ENCODE results near the gene TRIP13.

Gene TRIP13

GRCh38 chr5:854217-854616 is 38.5 kb upstream of the TRIP13 start:
- no peak for DNase-seq (ENCODE audit: low read depth)
- no peak overlapping the region for H3K4me3 ChIP-seq (ENCODE audit: low read depth, low read length)

- no peak overlapping the region for H3K4me3 ChIP-seq (ENCODE audit: low read depth, low read length)
- DNase-seq (ENCODE audit: low read depth): no peak
Measured at GRCh38 chr5:854966-855743, 37.5 kb upstream of the TRIP13 start.

DNA sequence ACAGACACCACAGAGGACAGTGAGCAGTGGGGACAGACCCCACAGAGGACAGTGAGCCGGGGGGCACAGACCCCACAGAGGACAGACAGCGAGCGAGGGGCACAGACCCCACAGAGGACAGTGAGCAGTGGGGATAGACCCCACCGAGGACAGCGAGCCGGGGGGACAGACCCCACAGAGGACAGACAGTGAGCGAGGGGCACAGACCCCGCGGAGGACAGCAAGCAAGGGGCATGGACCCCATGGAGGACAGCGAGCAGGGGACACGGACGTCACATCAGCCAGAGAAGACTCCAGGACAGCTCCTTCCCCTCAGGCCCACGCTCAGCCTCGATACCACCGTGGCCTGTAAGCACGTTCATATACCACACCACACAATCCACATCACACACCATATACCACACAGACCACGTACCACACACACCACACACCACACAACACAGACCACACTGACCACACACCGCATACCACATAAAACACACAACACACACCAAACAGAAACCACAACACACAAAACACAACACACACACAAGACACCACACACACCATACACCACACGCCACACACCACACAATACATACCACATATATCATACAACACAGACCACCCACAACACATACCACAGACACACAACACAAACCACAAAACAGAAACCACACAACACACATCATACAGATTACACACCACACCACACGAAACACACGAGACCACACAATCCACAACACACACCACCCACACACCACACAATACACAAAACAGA is 36.7 kb upstream of the TRIP13 start:
- no peak for DNase-seq (ENCODE audit: low read depth)
- no peak overlapping the region for H3K4me3 ChIP-seq (ENCODE audit: low read depth, low read length)

GRCh38 chr5:856531-857425 is 35.9 kb upstream of the TRIP13 start:
- DNase-seq (ENCODE audit: low read depth): no peak
- no peak overlapping the region for H3K4me3 ChIP-seq (ENCODE audit: low read depth, low read length)

- no peak for DNase-seq (ENCODE audit: low read depth)
- no peak overlapping the region for H3K4me3 ChIP-seq (ENCODE audit: low read depth, low read length)
Measured at GRCh38 chr5:858726-859125, 34.0 kb upstream of the TRIP13 start.

DNA sequence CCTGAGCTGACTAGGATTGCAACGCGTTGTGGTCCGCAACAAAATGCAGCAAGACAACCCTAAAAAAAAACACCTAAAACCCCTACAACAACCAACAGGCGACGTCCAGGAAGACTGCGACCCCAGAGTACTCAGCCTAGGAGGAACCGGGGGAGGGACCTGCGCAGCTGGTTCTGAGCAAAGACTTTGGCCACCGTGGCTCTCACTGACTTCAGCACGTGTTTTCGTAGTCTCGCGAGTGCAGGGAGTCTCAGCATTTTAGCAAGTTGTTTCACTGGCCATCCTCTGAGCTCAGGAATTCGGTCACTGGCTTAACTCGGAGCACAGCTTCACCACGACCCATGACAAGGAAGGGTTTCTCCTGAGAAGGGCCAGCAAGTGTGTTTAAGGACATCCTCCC is 33.3 kb upstream of the TRIP13 start:
- H3K4me3 ChIP-seq (ENCODE audit: low read depth, low read length): no peak overlapping the region
- DNase-seq (ENCODE audit: low read depth): no peak

- DNase-seq (ENCODE audit: low read depth): no peak
- no peak overlapping the region for H3K4me3 ChIP-seq (ENCODE audit: low read depth, low read length)
Measured at GRCh38 chr5:859798-860296, 32.8 kb upstream of the TRIP13 start.

DNA sequence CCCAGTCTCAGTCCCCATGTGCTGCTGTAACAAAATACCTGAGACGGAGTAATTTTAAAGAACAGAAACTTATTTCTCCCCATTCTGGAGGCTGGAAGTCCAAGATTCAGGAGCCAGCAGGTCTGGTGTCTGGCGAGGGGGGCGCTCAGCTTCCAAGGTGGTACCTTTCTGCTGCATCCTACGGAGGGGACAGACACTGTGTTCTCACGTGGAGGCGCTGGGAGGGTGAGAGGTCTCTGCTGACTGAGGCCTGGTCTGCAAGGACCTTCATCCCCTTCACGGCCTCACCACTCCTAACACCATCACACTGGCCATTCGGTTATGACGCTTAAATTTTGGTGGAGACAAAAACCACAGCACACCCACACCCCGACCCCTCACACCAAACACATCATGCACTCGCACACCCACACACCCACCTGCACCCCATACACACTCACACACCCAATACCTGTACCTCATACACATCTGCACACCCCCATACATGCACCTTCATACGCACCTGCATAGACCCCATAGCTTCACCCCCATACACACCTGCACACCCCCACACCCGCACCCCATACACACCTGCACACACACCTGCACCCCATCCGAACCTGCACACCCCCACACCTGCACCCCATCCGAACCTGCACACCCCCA is 32.1 kb upstream of the TRIP13 start:
- no peak for DNase-seq (ENCODE audit: low read depth)
- H3K4me3 ChIP-seq (ENCODE audit: low read depth, low read length): no peak overlapping the region

DNA sequence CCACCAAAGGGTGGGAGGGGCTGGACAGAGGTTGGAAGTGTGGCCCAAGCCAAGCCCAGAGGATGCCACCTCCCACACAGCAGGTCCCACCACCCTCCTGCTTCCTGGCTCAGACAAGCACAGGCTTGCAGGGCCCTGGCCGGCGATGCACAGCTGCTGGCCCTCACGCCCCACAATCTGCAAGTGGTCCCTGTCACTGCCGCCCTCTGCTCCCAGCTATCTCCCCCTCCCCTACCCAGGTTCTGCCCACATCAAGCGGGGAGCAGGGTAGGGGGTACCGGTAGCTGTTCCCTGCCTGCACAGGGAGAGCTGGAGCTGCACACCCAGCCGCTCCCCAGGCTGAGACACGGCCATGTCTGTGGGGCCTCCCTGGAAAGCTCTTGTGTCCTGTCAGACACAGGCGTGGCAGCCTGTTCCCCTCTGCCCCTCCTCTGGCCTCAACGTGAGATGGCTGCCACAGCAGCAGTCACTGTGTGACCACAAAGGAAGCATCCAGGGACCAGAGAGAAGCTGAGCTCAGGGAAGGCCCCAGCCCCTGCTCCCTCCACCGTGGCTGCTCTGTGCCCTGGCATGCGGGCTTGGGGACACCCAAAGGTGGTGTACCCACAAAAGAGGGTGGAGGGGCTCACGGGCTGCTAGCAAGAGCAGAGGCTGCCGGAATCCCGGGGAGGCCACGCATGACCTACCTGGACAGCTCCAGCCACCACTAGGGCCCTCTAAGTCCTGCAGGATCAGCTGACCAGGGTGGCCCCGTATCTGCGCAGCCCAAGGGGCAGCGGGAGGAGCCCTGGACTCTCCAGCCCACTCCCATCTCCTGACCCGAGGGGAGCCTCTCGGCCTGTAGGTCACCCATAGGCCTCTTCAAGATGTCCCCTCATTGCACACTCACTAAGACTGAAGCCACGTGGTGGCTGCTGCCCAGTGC is 31.0 kb upstream of the TRIP13 start:
- H3K4me3 ChIP-seq (ENCODE audit: low read depth, low read length): no peak overlapping the region
- no peak for DNase-seq (ENCODE audit: low read depth)

DNA sequence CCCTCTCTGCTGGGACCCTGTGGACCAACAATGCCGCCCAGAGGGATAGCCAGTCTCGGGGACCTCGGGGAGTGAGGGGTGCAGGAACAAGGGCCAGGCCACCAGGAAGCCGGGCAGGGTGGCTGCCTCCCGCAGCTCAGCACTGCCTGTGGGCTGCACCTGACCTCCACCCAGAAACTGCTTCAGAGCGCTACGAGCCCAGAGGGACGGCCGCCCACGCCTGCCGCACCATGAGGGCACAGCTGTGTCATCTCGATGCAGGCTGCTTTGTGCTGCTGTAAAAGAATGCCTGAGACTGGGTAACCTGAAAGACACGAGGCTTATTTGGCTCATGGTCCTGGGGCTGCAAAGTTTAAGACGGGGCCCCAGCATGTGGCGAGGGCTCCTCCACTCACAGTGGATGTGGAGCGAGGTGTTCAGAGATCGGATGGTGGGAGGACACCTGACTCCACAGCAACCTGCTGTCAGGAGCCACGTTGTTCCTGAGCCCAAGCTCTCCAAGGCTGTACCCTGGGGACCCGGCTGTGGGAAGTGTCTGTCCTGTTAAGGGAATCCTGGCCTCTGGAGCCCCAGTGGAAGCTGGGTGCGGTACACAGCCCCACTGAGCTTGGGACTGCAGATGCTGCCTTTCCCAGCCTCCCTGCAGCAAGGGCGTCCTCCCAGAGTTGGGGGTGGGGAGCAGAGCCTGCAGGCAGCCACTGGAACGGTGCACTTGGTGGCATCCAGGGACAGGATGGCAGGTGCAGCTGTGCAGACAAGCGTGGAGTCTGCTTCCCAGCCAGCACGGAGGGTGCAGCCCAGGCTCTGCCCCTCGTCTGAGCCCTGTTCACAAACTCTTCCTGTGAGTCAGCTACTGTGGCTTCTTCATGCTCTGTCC is 30.1 kb upstream of the TRIP13 start:
- no peak overlapping the region for H3K4me3 ChIP-seq (ENCODE audit: low read depth, low read length)
- DNase-seq (ENCODE audit: low read depth): peak; percentile 1

DNA sequence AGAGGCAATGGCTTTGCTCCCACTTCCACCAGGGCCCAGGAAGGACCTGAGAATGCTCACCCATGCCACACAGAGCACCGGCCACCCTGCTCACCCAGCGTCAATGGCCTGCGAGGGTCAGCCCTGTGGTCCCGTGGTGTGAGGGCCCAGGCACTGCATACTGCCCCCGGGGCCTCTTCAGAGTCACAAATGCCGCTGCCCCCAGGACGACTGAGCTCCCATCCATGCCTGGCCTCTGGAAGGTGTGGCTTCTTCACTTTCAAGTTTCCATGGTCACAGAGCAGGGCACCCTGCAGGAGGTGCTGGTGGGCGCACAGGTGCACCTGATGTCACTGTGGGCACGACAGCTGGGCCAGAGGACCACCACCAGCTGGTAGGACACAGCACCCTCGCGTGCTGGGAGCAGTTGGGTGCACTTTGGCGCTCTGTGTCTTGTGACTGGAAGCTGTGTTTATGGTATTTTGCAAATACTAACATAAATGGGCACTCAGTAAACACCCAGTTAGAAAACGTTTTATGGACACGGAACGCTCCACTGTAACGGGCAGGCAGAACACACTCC is 29.4 kb upstream of the TRIP13 start:
- no peak for DNase-seq (ENCODE audit: low read depth)
- H3K4me3 ChIP-seq (ENCODE audit: low read depth, low read length): no peak overlapping the region

DNA sequence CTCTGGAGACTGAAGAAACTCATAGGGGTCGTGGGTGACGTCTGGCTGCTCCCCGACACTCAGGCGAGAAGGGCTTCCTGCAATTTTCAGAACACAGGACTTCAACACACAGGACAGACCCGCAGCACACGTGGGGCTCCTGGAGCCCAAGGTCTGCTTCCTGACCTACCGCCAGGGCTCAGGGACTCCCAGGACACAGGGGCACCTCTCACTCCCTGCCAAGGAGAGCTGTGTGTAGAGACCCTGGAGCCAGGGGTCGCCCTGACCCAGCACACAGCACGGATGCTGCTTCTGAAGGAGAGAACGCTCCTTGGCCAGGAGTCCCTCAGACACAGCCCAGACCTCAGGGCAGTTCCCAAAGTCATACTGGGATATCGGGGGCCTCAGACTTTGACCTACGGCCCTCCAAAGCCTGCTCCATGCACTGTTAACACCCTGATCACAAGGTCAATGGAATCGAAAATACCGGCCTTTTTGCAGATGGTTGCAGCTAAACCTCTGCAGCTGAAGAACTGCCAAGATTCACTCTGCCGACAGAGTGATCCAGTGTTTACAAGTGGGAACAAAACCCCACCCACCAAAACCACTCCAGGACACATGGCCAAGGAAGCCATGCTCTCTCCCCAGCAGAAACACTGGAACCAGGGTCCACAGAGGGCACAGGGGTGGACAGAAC is 28.1 kb upstream of the TRIP13 start:
- no peak for DNase-seq (ENCODE audit: low read depth)
- no peak overlapping the region for H3K4me3 ChIP-seq (ENCODE audit: low read depth, low read length)

GRCh38 chr5:865168-865521 is 27.5 kb upstream of the TRIP13 start:
- H3K4me3 ChIP-seq (ENCODE audit: low read depth, low read length): no peak overlapping the region
- DNase-seq (ENCODE audit: low read depth): no peak

GRCh38 chr5:865771-866170 is 26.9 kb upstream of the TRIP13 start:
- no peak for DNase-seq (ENCODE audit: low read depth)

GRCh38 chr5:867300-867870 is 25.3 kb upstream of the TRIP13 start:
- no peak for DNase-seq (ENCODE audit: low read depth)
- no peak overlapping the region for H3K4me3 ChIP-seq (ENCODE audit: low read depth, low read length)

More at GRCh38 chr5:865771-866170, 26.9 kb upstream of the TRIP13 start:
- no peak overlapping the region for H3K4me3 ChIP-seq (ENCODE audit: low read depth, low read length)

DNA sequence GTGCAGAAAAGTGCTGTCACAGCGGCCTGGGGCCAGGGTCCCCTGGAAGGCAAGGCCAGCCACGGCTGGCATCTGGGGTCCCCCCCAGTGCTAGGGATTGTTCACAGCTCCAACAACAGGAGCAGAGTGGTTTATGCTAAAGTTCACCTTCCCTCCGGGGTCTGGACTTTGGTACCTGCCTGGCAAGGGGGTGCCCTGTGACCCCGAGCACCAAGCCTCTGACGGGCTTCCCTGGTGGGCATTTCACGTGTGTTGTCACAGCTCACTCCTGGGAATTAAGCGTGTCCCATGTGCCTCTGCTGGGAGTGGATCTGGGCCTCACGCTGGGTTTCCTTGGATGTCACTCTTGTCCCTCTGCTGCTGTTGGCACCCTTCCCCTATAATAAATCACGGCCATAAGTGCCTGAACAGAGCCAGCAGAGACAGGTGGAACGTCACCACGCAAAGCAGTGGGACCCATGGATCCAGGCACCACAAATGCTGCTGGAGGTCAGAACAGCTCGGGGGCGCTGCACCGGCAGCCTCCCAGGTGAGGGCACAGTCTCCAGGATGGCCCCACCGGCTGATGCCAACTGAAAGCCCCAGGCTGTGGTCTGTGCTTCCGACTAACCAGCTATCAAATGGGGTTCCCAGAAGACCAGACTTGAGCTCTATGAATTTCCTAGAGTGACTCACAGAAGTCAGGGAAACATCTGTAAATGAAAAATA is 24.1 kb upstream of the TRIP13 start:
- no peak for DNase-seq (ENCODE audit: low read depth)
- H3K4me3 ChIP-seq (ENCODE audit: low read depth, low read length): no peak overlapping the region
